Anterior cingulate cortex (tissue), 58 donors: ENCODE data around the gene GOPC.
A peak's percentile ranks its signal among the peaks of the same experiment; 100 is the strongest.

ENCODE experiments used
- DNase-seq, 58 donors: peaks; one replicate each; lab custom pipeline; 2025; lab: John Stamatoyannopoulos, UW

Gene GOPC

GRCh38 chr6:117600008-117600743 lies 2.1 kb downstream of the GOPC start:
- DNase-seq = peak in 1 of 58 donors; percentile 1

- DNase-seq = no peak
Observed at GRCh38 chr6:117597755-117598154, 4.6 kb downstream of the GOPC start.

- DNase-seq = no peak
Observed at GRCh38 chr6:117595099-117595923, 7.0 kb downstream of the GOPC start.

GRCh38 chr6:117592983-117593759 lies 9.1 kb downstream of the GOPC start:
- DNase-seq = no peak

GRCh38 chr6:117591405-117591804 lies 10.9 kb downstream of the GOPC start:
- DNase-seq = no peak

GRCh38 chr6:117590447-117590846 lies 11.9 kb downstream of the GOPC start:
- no peak for DNase-seq

- DNase-seq = no peak
Observed at GRCh38 chr6:117585647-117586046, 16.7 kb downstream of the GOPC start.

- no peak for DNase-seq
Observed at GRCh38 chr6:117574198-117574597, 28.1 kb downstream of the GOPC start.

GRCh38 chr6:117573006-117573680 lies 29.2 kb downstream of the GOPC start:
- no peak for DNase-seq

GRCh38 chr6:117568831-117569410 lies 33.4 kb downstream of the GOPC start:
- no peak for DNase-seq

- no peak for DNase-seq
Observed at GRCh38 chr6:117568247-117568646, 34.1 kb downstream of the GOPC start.

GRCh38 chr6:117564681-117565080 lies 37.6 kb downstream of the GOPC start:
- no peak for DNase-seq

GRCh38 chr6:117561128-117561527 lies 41.2 kb downstream of the GOPC start:
- DNase-seq = no peak

GRCh38 chr6:117559299-117559698 lies 43.0 kb downstream of the GOPC start:
- DNase-seq = no peak

- DNase-seq = no peak
Observed at GRCh38 chr6:117558818-117559217, 43.5 kb downstream of the GOPC start.

- DNase-seq = no peak
Observed at GRCh38 chr6:117557951-117558350, 44.4 kb downstream of the GOPC start.

- DNase-seq = peak in 18 of 58 donors; percentile 1 to 49 (median 9)
Observed at GRCh38 chr6:117555882-117556498, 46.3 kb downstream of the GOPC start.

- no peak for DNase-seq
Observed at GRCh38 chr6:117555262-117555849, 47.0 kb downstream of the GOPC start.

- no peak for DNase-seq
Observed at GRCh38 chr6:117553142-117553541, 49.2 kb downstream of the GOPC start.
